GM18526 (cell line): ENCODE data around the gene XPNPEP1.

Experiments
- POLR2A ChIP-seq: IDR thresholded peaks from 3 replicates; pipeline ENCODE4 v1.6.1; 2011; ENCODE audit not compliant: insufficient read length; ENCODE audit errors: extremely low read depth

XPNPEP1 gene

DNA sequence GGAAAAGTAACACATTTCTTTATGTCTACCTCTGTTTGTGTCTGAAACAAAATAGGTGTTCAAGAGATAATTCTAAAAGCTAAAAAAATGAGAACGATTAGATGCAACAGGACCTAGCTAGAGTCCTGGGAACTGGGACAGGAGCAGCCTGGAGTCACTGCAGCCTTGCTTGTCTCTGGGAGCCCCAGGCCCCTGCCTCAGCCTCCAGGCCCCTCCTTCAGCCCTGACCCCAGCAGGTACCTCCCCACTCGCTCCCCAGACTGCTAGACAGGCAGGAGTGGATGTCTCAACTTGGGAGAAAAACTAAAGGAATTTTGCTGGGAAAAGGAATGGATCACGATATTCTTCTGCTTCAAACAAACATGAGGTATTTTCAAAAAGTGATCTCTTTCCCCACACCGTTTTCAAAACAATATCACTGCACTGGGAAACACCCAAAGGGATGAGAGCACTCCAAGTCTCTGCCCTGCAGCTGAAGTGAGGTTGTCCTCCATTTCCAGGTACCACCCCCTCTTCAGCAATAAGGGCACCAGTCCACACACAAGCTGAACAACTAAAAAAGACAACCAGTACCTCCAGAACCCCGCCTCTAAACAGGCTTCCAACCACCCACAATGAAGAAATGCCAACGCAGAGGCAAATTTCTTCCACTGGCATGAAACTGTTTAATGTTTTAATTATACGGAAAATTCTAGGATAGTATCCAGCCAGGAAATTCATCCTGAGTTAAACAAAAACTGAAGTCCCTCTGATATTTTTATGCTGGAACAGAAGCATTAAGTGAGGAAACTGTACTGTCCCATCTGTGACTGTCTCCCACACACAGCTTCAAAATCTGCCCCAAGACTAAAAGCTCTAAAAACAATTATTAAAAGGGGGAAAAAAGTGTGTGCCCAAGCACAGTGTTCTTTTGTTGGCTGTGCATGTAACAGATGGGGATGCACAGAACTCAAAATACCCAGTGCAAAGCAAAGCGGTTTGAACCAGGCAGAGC lies 47.2 kb downstream of the XPNPEP1 start:
- TF ChIP-seq POLR2A: no peak

DNA sequence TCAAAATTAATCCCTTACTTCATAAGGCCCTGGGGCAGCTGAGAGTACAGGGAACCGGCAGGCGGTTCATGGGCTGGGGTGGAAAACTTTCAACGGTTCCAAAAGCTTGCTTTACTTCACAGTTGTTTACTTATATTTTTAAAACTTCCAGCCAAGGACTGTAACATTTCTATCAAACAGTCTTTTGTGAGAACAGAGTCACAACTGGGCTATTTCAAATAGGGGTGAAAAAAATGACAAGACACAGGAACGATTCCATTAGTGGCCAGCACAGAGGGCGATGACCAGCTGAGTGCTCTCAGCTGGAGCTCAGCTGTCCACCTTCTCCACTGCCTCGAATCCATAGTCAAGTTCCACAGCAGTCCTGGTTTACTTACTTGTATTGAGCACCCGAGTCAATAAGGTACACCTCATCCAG lies 48.2 kb downstream of the XPNPEP1 start:
- TF ChIP-seq POLR2A: no peak

DNA sequence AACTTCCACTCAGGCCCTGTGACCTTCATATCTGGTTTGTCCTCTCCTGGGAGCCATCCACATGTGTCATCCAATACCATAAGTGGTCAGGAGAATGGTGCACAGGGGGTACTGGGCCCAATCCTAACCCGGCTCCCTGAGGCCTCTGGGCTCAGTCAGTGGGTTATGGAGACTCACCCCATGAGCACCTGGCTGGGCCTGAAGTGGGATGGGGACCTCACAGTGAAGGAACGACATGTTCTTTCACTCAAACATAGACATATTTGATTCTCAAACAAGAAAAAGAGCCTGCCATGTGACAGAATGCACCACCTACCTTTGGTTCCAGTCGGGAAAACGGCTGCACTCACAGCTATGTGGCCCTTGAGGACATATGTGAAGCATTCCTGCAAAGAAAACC lies 51.8 kb downstream of the XPNPEP1 start:
- TF ChIP-seq POLR2A: no peak

DNA sequence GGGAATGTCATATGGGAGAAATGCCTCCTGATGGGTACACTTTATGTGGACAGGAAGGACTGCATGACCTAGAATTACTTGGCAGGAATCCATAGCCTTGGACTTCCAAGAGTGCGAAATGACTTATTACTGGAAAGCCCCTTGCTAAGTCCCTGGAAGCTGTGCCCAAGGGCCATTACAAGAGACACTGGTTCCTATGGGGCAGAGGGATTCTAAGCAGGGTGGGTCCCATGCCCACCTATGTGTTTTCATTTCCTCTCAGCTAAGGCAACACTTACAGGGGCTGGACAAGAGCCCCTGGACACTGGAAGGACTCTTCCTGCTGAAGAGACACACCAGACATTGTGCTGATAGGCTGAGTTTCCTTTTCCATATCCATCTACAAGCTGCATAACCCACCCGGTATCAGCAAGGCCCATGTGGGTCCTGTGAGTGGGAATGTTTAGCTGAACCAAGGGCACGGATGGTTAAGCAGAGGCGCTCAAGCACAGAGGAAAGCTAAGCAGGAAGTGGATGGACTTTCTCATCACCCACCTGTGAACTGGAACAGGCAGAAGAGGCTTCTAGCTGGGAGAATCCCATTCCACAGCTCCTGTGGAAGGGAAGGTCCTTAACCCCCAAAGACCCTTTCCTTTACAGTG lies 56.2 kb downstream of the XPNPEP1 start:
- TF ChIP-seq POLR2A: no peak

DNA sequence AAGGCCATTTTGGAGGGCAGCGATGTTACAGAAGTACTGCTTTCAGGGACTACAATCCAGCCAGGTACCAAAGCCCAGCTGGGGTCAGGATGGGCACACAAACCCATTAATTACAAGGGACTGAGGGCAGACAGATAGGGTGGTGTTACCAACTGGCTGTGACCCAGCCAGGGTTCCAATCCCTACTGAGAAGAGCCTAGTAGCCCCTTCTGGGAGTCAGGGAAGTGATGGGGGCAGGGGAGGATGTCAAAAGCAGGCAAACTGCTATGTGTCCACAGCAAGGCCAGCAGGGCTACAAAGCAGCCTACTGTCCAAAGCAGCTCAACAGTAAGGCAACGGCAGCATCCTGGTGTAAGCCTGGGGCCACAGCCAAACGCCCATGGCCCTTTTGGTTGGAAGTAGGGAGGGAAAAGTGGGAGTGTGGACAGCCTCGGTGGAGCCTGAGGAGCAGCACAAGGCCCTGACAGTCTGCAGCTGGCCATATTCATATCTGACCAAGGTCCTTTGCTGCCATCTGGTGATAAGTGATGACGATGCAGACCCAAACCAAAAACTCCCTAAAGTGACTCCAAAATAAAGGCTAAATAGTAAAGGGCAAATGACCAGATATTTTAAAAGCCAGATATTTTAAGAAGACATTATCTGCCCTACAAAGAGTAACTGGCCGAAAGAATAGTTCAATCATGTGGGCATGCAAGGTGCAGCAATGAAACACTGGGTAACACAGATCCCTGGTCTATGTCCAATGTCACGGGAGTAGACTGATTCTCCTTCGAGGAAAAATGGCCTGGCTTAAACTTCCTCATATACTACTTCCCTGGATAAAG lies 56.9 kb downstream of the XPNPEP1 start:
- TF ChIP-seq POLR2A: no peak

DNA sequence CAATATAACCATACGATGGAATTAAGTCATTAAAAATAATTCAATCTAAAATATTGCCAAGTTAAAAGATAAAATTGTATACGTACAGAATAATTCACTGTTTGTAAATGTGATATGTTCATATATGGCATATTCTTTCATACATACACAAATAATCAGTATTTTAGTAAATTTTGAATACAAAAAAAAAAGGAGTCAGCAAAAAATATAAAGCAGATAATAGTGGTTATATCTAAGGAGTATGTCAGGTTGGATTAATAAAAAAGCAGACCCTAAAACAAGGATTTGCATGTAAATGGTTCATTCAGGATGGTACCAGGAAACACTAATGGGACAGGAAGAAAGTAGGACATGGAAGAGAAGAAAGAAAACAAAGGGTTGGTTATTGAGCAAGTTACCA lies 59.5 kb downstream of the XPNPEP1 start:
- TF ChIP-seq POLR2A: no peak

DNA sequence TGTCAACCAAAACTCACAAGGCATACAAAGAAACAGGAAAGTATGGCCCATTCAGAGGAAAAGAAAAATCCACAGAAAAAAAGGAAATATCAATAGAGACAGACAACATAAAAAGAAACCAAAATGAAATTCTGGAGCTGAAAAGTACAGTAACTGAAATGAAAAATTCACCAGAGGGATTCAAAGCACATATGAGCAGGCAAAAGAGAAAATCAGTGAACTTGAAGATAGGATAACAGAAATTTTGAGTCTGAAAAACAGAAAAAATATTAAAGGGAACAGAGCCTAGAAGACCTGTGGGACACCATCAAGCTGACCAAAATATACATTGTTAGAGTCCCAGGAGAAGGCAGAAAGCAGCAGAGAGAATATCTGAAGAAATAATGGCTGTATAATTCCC lies 60.6 kb downstream of the XPNPEP1 start:
- no peak for TF ChIP-seq POLR2A

DNA sequence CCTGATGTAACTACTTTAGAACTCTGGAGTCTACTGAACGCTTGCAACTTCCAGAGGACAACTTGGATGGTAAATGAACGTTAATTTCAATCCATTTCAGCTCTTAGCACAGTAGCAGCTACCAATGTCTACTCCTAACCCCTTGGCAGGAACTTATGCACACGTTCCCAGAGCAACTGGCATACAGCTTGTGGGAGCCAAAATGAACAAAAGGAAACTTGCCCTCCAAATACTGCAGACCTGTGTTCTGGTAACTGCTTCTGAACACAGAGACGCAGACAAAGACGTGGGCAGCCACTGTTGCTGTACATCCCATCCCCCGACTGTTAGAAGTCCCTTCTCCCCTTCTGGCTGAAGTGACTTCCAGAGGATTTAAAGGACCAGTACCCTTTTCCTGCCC lies 61.3 kb downstream of the XPNPEP1 start:
- no peak for TF ChIP-seq POLR2A

DNA sequence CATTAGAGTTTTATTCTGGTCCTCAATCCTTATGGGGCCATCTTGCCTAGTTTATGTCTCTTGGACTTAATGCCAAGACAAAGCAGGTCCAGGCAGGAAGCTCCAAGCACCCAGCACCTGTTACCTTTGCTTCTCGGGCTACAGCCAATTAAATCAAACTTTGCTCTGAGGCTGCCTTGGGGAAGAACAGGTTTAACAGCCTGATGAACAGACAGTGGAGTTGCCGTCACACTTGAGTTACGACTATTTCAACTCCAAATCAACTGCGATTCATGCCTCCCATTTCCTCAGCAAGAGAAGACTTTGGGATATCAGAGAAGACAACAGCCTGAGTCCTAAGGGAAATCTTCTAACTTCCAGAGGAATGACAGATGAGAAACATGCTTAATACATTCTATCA lies 62.2 kb downstream of the XPNPEP1 start:
- no peak for TF ChIP-seq POLR2A

DNA sequence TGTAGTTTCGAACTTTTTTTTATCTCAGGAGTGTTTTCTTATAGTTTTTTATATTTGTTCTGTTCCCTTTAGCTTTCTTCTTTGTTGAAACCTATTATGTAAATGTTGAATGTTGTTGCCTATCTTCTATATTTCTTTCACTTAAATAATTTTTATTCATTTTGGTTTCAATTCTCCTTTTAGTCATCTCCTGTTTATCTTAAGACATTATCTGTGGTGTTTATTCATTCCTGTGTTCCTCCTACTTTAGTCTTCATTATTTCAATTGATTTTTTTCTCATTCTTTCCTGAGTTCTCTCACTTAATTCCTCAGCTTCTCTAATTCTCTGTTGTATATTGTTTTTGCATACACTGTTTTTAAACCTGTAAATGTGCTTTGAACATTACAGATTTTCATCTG lies 64.1 kb downstream of the XPNPEP1 start:
- TF ChIP-seq POLR2A: no peak

DNA sequence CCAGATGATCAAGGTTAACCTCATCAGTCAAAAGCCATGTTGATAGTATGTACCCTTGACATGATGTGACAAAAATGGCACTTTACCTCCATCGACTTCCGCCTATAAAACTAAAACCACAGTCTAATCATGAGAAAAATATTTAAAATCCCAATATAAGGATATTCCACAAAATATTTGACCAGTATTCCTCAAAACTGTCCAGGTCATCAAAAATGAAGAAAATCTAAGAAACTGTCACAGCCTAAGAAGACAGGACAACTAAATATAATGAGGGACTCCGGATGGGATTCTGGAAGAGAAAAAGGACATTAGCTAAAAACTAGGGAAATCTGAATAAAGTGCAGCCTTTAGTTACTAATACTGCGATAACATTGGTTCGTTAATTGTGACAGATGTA lies 67.6 kb downstream of the XPNPEP1 start:
- TF ChIP-seq POLR2A: no peak

DNA sequence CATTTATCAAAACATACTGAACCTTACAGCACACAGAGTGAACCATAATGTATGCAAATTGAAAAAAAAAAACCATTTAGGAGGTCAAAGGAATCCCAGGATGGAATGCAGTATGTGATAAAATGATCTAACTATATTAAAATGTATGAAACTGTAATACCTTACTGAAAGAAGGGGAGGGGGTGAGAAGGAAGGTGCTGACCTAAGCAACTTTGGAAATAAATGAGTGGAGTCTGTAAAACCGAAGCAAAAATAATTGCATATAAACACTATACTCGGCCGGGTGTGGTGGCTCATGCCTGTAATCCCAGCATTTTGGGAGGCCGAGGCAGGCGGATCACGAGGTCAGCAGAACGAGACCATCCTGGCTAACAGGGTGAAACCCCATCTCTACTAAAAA lies 69.4 kb downstream of the XPNPEP1 start:
- TF ChIP-seq POLR2A: no peak

DNA sequence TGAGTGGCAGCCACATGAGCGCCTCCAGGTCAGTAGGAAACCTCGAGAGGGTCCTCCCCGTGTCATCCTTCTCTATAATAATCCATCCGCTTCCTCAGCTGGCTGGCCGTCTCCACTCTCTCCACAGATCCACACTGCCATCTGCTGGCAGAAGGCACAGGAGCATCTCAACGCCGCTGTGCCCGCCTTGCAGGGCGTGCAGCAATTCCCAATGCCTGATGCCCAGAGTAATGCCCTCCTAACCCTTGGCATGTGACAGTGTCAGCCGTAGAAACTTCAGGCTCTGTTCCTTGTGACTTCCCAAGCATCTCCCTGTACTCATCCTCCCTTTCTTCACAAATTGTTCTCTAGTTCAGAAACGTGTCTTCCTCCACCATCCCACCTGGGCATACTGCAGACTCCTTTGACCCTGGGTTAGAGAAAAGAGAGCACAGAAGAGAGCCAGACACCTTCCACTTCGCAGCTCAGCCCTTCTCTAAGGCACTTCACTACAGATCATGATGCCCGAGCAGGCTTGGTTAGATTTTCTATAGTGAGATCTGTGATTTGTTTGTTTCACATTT lies 70.8 kb downstream of the XPNPEP1 start:
- TF ChIP-seq POLR2A: no peak

DNA sequence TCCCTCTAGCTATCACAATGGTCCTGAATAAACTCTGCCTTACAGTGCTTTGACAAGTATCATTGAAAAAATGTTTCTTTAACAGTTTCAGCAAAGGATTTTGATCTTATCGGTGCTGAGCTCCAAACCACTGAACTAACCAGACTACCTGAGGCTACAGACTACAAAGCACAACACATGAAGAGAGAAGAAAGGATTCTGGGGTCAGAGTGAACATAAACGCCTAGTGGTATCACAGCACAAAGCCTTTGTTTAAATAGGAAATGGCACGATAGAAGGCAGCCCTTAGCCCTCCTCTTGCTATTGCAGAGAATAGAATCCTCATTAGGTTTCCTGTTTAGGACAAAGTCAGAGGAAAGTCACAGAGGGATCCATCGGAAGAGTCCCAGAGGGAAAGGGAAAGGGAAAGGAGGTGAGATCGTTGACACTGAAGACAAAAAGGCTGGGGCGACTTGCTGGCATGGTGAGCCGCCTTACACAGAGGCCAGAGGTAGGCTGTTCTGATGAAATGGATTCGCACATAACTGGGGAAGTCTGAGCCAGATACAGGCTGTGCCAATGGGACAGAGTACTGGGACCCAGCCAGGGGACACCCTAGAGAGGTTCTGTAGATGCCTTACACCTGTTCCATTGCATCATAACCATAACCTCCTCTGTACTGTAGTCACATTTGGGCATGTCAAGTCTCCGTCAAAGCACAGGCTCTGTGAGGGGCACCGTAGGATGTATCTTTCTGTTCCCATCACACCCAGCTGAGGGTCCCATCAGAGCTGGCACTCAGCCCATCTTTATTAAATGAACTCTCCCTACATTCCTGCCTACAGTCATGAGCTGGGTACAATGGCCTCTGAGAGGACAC lies 71.5 kb downstream of the XPNPEP1 start:
- TF ChIP-seq POLR2A: no peak
